Measurements from ENCODE around the gene LAMA3.

LAMA3 gene

DNA sequence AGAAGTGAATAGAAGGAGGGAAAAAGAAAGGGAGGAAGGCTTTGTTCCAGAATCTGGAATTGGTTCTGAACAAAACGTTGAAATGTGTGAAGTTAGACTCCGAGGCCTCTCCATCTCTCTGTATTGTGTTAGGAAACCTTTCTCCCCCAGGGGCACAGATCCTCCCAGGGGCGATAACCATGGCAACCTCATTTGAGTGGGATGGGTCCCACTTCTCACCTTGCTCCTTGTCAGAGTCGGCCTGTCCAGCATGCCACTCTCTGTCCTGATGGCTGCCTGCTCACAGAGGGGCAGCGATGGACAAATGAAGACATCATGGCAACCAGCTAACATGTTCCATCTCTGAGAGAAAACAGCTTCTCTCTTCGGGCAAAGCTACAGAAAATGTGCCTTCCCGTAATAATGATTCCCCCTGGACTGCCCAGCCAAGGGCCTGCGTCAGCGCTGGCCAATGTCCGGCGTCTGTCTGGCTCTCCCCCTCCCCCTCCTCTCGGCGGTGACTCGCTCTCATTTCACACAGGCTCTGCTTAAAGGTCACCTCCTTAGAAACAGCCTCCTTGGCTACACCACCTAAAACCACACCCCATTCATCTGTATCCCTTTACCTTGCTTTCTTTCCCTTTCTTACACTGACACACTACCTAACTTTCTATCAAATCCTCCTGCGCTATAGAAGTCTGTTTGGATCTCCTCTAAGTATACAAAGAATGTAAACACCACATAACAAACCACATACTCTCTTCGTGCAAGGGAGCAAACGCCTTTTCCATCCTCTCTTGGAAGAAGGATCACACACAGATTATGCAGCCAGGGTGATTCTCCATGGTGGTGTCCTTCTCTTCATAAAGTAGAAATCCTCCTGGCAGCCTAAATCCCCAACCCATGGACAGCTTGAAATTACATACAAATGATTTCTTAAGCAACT is 293.2 kb downstream of the LAMA3 start:
- no peak for DNase-seq

DNA sequence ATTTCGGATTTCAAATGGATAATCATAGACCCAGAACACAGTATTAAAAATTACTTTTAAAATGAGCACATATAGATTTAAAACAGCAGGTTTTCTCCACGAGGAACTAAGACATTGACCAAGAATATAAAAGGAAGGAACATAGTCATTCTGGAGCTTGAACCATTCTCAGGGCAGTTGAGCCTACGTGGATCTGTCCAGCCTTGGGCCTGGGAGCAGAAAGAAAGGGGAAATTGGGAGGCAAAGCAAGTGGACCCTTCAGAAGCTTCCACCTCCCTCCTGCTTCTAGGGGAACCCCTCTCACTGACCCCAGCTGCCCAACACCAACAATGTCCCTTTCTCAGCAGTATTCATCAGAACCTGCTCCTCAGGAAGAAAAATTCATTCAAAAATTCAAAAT is 293.9 kb downstream of the LAMA3 start:
- no peak for DNase-seq

DNA sequence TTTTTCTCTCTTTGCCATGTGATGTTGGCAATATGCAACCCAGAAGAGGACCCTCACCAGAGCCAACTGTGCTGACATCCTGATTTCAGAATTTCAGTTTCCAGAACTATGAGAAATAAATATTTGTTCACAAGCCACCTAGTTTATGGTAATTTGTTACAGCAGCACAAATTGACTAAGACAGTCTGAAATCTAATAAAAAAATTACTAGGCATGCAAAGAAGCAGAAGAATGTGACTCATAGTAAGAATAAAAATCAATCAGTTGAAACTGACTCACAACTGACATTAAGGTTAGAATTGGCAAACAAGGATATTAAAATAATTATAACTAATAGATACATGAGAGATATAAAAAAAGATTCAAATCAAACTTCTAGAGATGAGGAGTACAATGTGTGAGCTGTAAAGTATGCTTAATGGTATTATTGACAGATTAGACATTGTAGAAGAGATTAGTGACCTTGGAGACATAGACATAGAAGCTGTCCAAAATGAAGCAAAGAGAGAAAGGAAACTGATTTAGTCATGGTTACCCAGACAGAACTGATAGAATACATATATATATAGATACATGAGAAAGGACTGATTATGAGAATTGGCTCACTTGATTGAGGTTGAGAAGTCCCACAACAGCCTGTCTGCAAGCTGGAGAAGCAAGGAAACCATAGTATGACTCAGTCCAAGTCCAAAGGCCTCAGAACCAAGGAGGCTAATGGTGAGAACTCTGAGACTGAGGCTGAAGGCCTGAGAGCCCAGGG is 297.5 kb downstream of the LAMA3 start:
- DNase-seq = no peak

DNA sequence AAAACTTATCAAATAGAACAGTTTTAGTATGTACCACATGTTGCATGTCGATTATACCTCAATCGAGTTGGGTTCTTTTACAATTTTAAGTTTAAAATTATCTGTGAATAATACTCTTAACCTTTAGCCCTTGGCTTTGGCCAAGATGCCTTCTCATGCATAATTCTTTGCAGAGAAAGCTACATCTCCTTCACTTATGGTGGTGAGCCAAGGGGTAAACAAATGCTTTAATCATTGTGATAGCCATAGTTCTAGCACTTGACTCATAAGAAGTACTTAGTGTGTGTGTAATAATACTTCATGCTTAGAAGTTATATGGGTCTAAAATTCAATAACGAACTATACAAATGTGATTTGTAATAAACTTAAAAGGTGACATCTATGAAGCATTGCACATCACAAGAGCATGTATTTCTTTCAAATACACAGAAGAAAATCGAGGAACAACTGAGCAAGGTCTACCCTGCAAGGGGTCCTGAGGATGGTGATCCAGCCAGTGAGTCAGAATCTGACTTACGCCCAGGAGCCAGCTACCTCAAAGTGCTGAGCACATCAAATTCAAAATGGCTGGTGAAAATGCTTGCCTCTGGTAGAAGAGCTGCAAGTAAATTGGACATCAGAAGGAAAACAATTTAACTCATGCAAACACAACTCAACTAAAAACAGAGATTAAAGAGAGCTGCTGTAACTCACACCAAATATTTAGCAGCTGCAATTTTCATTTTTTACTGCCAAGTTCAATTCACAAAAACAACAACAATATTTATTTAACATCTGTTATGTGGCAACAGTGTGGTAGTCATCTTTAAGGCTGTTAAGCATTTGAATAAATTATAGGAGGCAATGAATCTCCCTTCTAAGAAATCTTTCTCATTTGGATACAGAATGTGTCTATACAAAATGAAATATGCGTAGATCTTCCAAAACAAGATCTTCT is 301.5 kb downstream of the LAMA3 start:
- DNase-seq = no peak

DNA sequence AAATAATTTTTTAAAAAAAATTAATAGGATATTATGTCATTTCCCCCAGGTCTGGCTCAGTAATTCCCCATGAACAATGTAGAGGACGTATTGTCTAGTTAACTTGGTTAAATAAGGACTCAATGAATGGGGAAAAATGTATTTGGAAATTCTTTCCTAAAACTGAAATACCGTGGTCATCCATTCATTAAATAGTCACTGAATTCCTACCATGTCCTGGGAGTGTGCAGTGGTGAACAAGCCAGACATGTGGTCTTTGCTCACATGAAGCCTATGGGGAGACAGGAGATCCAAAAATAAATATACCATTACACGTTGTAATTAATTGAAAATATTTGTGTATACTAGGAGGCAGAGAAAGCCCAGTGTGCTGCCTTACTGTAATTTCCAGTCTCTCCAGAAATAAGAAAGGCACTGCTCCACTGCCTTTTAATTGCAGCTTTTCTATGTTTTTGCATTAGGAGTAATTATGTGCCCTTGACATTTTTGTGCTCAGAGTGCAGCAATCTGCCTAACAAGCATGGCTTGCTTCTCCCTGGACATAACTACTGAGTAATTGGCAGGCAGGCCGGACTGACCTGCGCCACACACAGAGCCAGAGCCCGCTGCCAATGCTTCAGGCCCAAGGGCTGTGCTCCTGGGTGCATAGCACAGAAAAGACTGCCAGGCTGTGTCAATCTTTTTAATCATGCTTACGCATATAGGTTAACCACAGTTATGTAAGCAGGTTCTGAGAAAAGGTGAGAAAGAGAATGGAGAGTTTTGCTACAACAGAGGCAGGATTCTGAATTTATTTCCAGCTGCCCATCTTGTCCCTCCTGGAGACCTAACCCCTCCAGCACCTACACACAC is 303.1 kb downstream of the LAMA3 start:
- DNase-seq = no peak

DNA sequence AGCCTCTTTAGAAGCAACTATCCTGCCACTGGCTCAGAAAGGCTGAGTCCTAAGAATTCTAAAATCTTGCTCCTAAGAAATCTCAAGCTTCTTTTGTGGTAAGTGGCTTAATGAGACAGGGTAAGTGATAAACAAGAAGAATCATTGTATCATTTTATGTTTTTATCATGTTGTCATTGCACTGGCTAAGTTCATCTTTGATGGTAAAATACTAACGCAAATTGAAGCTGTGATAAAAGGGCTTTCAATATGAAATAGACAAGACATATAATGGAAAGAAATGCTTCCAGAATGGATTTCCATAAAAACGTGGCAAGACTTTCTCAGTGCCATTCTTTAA is 303.7 kb downstream of the LAMA3 start:
- no peak for DNase-seq

DNA sequence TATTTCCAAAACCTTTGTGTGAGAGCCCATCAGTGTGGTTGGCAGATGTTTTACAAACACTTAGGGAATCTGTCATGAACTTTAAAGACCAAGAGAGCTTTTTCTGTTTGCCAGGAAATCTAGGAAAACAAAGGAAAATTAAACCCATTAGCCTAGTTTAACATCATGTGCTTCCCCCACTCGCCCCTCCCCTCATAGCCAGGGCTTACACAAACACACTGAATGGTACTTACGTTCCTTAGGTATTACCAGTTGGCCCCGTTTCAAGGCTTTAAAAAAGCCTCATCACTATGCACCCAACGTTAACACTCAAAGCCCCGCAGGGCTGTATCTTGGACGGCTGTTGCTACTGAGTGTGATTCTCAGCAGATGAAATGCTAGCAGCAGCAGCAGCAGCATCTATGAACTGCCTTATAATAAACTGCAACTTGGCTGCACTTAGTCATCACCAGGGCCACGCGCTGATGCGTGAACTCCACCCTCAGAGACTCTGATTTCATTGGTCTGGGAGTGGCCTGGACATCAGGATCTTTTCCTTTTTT is 305.2 kb downstream of the LAMA3 start:
- peak; percentile 97 for DNase-seq

DNA sequence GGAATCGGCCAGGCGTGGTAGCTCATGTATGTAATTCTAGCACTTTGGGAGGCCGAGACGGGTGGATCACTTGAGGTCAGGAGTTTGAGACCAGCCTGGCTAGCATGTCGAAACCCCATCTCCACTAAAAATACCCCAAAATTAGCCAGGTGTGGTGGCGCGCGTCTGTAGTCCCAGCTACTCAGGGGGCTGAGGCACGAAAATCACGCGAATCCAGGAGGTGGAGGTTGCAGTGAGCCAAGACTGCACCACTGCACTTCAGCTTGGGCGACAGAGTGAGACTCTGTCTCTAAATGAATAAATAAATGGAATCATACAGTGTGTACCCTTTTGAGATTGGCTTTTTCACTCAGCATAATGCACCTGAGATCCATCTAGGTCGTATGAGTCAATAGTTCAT is 305.9 kb downstream of the LAMA3 start:
- DNase-seq = no peak

DNA sequence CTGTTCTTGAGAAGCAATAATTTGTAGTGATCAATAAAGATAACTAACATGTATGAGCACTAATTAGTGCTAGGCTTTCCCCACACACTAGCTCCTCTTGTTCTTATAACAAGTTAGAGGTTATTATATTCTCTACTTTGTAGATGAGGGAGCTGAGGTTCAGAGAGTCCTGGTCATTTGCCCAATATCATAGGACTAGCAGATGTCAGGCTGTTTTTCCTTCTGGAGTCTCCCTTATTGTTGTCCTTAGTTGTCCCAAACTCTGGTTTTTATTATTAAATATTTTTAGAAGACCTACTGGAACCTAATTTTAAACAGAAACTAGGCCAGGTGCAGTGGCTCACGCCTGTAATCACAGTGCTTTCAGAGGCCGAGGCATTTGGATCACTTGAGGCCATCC is 308.8 kb downstream of the LAMA3 start:
- no peak for DNase-seq

DNA sequence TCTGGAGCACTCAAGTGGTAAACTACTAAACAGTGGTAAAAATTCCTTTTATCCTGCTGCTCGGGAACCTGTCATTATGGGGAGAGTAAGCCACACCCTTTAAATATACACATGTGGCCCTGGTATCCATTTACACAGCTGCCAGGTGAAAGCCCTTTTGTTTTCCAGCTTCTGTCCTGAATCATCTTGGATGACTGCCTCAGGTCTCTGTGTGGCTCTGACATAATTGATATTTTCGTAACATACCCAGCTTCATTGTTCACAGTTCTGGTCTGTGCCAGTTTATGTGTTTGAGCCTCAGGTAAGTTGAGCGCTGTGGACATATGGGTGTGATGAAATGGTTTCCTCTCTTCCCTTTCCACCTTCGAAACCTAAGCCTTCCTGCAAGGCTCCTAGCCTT is 309.6 kb downstream of the LAMA3 start:
- DNase-seq = peak; percentile 91

DNA sequence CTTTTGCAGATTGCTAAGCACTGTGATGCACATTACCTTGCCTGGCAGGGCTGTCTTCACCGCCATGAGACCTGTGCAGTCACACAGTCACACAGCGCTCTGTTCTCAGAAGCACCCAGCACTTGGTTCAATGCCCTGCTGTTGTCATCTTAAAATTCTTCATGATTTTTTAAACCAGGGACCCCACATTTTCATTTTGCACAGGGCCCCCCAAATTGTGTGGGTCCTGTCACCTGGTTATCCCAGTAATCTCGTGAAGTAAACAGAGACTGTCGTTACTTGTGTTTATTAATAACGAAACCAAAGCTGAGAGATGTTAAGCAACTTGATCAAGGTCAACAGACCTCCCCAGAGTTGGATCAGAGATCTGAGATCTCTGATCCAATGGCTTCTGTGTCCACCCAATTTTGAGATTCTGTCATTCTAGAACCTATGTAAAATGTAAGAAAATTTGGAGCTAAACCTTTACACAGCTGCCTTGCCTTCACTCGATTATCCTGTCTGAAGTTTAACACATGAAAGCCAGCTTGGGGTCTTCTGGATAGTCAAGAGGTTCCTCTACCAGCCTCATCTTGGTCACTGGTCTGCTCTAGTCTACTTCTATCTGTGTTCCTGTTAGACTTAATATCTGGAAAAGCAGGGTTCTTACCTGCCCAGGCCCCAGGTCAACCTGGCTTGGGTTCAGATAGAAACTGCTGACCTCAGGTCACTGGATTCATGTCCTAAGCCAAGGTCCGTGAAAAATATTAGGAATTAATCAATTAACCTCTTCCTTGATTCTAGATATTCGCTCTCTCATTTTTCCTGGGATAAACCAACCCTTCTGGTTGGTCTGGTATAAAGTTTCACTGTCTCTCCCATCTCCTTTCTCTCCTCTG is 311.6 kb downstream of the LAMA3 start:
- DNase-seq = no peak

DNA sequence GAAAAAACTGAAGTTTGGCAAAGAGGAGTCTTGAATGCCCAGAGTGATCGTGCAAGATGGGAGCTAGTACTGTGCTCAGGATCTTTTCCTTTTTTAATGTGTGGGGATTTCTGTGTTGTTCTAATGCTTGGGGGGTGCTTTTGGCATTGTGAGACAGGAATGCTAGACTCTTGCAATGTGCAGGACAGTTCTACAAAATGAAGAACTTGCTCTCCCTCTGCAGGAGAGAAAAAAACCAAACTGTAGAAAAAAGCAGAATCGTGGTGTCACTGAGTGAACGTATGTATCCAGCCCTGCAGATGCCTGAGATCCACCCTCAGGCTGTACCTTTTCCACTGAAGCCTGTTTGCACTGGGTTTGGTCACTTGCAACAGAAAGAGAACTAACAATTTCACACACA is 313.2 kb downstream of the LAMA3 start:
- DNase-seq = no peak

DNA sequence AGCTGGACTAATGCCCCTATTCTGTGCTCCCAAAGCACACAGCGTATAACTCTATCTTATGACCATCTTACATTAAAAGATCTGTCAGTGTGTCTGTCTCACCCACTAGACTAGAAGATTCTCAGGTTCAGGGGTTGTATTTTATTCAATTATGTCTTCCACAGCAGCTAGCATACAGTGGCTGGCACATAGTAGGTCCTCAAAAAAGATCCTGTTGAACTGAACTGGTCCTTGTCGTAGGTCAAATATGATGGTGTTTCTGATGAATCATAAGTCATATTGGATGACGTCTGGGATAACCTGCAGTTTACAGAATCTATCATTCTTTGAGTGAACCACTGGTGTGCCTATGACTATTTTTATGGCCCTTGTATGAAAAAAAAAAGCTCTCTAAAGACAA is 314.0 kb downstream of the LAMA3 start:
- DNase-seq = no peak

DNA sequence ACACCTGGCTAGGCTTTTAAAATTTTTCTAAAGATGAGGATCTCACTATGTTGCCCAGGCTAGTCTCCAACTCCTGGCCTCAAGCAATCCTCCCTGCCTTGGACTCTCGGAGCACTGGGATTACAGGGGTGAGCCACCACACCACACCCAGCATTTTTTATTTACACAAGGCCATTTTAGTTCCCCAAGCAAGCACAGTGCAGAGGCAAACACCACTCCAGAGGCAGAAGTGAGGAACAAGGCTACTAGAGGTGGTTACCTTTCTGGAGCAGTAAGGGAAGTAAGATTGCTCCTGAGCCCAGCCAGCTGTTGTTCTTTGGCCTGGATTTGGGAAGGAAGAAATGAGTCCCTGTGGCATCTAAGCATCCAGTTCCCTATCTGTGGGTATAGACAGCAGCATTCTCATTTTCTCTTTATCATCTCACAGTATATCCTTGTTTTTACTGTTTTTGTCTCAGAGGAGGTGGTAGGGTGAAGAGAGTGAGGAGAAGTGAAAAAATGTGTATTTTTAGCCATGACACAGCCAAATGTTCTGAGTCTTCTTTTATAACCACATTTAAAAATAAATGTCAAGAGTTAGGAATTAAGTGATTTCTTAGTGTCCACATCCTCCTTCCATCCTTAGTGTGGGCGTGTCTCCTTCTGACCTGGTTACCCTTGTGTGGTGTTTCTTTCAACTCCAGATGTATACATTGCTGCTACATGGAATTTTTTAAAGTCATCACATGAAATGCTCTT is 314.8 kb downstream of the LAMA3 start:
- DNase-seq = no peak

Data from NCI-H187 treated with DMSO at 0.1 percent for 48 hours (cell line).